MM.1S (cell line): ENCODE data around the gene UQCRQ.

Experiments used
- CTCF ChIP-seq: fragments of 300-600 bp; sonication (generic); IDR thresholded peaks from 2 replicates; pipeline ENCODE4 v1.5.1; 2016; ENCODE audit warnings: antibody characterized with exemption, low read length, mixed read lengths
- EZH2phosphoT487 ChIP-seq: fragments of 300-600 bp; sonication (generic); IDR thresholded peaks from 2 replicates; pipeline ENCODE4 v1.6.1; 2018; ENCODE audit warnings: antibody characterized with exemption, low read length

GRCh38 chr5:132916086-132916485 is 49.6 kb downstream of the UQCRQ start:
- TF ChIP-seq CTCF, result no peak
- no peak for TF ChIP-seq EZH2phosphoT487
